ENCODE results near the gene PPFIA4. TPM values are rescaled to one million over a fixed set of nuclear protein-coding genes. Genes with fewer than 3 reads are reported as not detected.

Gene PPFIA4
- total and polyA plus RNA-seq, 11 donors = 11.2 to 50.3 (median 35.5) TPM

- H3K27ac ChIP-seq = no peak overlapping the region
- TF ChIP-seq CTCF (IDR thresholded peaks at IDR 0.05) (no peak), POLR2A (IDR thresholded peaks at IDR 0.05) (no peak)
- ATAC-seq = no peak
- peaks cover 0 to 2% (median 0%) of the 10 kb centered on the region in 12 donors for H3K4me1 ChIP-seq
- H3K4me3 ChIP-seq = no peak overlapping the region
- H3K27me3 ChIP-seq = peaks cover 0 to 3% (median 0%) of the 10 kb centered on the region in 9 donors
- intact Hi-C loops (cut with DNase I) = no loop called here
- WGBS, 4 donors = 86 to 92% (median 89%) methylated on average over 6 of the region's 6 CpGs
- DNase-seq = no peak
- no peaks in the 10 kb centered on the region for H3K36me3 ChIP-seq
- peaks cover 0 to 22% (median 16%) of the 10 kb centered on the region in 12 donors for H3K9me3 ChIP-seq
Measured at GRCh38 chr1:203091761-203092330, 65.6 kb downstream of the PPFIA4 start.

DNA sequence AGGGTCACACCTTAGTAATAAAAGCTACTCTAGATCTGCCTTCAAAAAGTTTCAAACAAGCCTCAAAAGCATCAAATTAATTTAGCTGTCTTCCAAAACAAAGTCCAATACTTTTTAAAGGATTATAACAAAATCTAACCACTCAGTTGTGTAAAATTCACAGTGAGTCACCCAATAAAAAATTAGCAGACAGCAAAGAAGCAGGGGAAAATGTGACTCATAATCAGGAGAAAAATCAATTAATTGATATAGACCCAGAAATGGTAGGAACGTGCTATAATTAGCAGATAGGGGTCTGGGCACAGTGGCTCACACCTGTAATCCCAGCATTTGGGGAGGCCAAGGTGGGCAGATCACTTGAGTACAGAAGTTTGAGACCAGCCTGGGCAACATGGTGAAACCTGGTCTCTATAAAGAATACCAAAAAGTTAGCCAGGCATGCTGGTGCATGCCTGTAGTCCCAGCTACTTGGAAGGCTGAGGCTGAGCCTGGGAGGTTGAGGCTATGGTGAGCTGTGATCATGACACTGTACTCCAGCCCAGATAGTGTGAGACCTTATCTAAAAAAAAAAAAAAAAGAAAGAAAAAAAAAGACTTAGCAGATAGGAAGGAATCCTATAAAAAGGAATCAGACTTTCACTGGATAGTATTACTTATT lies 67.6 kb downstream of the PPFIA4 start:
- intact Hi-C loops (cut with DNase I) = no loop called here
- TF ChIP-seq CTCF (IDR thresholded peaks at IDR 0.05) (no peak), POLR2A (IDR thresholded peaks at IDR 0.05) (no peak)
- ATAC-seq = no peak

DNA sequence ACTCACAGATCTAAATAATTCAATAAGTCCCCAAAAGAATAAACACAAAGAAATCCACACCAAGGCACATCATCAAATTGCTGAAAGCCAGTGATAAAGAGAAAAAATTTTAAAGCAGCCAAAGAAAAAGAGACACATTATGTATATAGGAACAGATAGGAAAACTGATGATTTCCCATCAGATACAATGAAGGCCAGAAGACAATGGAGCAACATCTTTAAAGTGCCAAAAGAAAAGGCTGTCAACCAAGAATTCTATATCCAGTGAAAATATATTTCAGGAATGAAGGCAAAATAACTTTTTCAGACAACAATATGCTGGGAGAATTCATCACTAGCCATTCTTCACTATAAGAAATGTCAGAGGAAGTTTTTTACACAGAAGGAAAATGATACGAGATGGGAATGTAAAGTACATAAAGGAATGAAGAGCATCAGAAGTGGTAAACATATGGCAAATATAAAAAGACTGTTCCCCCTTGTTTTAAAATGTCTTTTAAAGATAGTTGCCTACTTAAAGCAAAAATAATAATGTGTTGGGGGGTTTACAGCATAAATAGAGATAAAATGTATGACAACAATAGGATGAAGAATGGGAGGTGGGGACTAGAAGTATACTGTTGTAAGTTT lies 68.9 kb downstream of the PPFIA4 start:
- Histone ChIP-seq H3K4me1 (no peaks in the 10 kb centered on the region), H3K27me3 (peaks cover 0 to 5% (median 0%) of the 10 kb centered on the region in 9 donors), H3K9me3 (peaks cover 0 to 22% (median 16%) of the 10 kb centered on the region in 12 donors), H3K27ac (no peak overlapping the region), H3K36me3 (no peaks in the 10 kb centered on the region), H3K4me3 (no peak overlapping the region)
- no peak for TF ChIP-seq CTCF (IDR thresholded peaks at IDR 0.05)
- no peak for TF ChIP-seq POLR2A (IDR thresholded peaks at IDR 0.05)
- WGBS, 4 donors = 90 to 92% (median 92%) methylated on average over 1 of the region's 1 CpG
- ATAC-seq (no peak), DNase-seq (no peak)
- intact Hi-C loops (cut with DNase I) = no loop called here

More for the DNA sequence above, 67.6 kb downstream of the PPFIA4 start:
- no peak for DNase-seq
- no peak overlapping the region for H3K27ac ChIP-seq
- no peaks in the 10 kb centered on the region for H3K36me3 ChIP-seq
- H3K9me3 ChIP-seq = peaks cover 0 to 22% (median 16%) of the 10 kb centered on the region in 12 donors
- peaks cover 0 to 5% (median 0%) of the 10 kb centered on the region in 9 donors for H3K27me3 ChIP-seq
- no peak overlapping the region for H3K4me3 ChIP-seq
- 84 to 95% (median 85%) methylated on average over 1 of the region's 1 CpG for WGBS, 4 donors
- no peaks in the 10 kb centered on the region for H3K4me1 ChIP-seq

DNA sequence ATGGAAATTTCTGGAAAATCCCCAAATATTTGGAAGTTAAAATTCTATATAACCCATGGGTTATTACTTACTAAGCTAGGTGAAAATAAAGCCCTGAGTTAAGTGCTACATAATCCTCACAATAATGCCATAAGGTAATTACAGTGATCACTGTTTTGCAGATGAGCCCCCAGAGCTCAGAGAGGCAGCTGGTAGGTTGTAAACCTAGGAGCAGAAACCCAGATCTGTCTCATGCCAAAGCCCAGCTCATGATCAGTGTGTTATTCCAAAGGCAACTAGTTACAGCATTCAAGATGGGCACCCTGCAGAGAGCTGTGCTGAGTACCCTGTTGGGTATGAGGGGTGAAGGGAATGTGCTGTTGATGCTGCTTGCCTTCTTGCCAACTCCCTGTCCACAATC lies 70.3 kb downstream of the PPFIA4 start:
- Histone ChIP-seq H3K27ac (no peak overlapping the region), H3K4me3 (no peak overlapping the region), H3K9me3 (peaks cover 0 to 22% (median 16%) of the 10 kb centered on the region in 12 donors), H3K27me3 (peaks cover 0 to 5% (median 0%) of the 10 kb centered on the region in 9 donors), H3K4me1 (no peaks in the 10 kb centered on the region), H3K36me3 (no peaks in the 10 kb centered on the region)
- ATAC-seq (no peak), DNase-seq (no peak)
- TF ChIP-seq CTCF (IDR thresholded peaks at IDR 0.05) (no peak), POLR2A (IDR thresholded peaks at IDR 0.05) (no peak)
- intact Hi-C loops (cut with DNase I) = no loop called here
